Effector CD8-positive, alpha-beta T cell (primary cell): ENCODE results near the gene GRPR.
"Not testable (repeated sequence)": the region's sequence is repeated elsewhere in the genome, so short reads cannot be mapped to it uniquely, and the experiment has no call there.

Experiments used
- DNase-seq: peaks from one replicate; lab custom pipeline; 2025; lab: John Stamatoyannopoulos, UW

Gene GRPR

GRCh38 chrX:16177260-16177659 is 53.9 kb downstream of the GRPR start:
- no peak for DNase-seq

GRCh38 chrX:16183843-16184242 is 60.5 kb downstream of the GRPR start:
- DNase-seq: not testable (repeated sequence)

- no peak for DNase-seq
Observed at GRCh38 chrX:16185725-16186136, 62.4 kb downstream of the GRPR start.

GRCh38 chrX:16186380-16187007 is 63.1 kb downstream of the GRPR start:
- no peak for DNase-seq

- DNase-seq: no peak
Observed at GRCh38 chrX:16187024-16187760, 63.8 kb downstream of the GRPR start.

- DNase-seq: no peak
Observed at GRCh38 chrX:16188687-16189086, 65.3 kb downstream of the GRPR start.

GRCh38 chrX:16191605-16192004 is 68.2 kb downstream of the GRPR start:
- no peak for DNase-seq

- no peak for DNase-seq
Observed at GRCh38 chrX:16196829-16197228, 73.5 kb downstream of the GRPR start.

- no peak for DNase-seq
Observed at GRCh38 chrX:16199343-16199742, 76.0 kb downstream of the GRPR start.

- DNase-seq: no peak
Observed at GRCh38 chrX:16202943-16203342, 79.6 kb downstream of the GRPR start.
